ENCODE measurements around the gene PCBD2.

DNA sequence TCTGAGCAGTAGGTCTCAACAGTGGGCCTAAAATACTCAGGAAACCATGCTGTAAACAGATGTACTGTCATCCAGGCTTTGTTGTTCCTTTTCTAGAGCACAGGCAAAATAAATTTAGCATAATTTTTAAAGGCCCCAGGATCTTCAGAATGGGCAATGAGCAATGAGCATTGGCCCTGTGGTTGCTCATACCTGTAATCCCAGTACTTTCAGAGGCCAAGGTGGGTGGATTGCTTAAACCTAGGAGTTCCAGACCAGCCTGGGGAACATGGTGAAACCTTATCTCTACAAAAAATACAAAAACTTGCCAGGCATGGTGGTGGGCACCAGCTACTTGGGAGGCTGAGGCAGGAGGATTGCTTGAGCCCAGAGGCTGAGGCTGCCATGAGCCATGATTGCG lies 13.5 kb upstream of the PCBD2 start:
- TF ChIP-seq, protein P1, sequence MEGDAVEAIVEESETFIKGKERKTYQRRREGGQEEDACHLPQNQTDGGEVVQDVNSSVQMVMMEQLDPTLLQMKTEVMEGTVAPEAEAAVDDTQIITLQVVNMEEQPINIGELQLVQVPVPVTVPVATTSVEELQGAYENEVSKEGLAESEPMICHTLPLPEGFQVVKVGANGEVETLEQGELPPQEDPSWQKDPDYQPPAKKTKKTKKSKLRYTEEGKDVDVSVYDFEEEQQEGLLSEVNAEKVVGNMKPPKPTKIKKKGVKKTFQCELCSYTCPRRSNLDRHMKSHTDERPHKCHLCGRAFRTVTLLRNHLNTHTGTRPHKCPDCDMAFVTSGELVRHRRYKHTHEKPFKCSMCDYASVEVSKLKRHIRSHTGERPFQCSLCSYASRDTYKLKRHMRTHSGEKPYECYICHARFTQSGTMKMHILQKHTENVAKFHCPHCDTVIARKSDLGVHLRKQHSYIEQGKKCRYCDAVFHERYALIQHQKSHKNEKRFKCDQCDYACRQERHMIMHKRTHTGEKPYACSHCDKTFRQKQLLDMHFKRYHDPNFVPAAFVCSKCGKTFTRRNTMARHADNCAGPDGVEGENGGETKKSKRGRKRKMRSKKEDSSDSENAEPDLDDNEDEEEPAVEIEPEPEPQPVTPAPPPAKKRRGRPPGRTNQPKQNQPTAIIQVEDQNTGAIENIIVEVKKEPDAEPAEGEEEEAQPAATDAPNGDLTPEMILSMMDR (IDR thresholded peaks at IDR 0.05): no peak
- no peak for TF ChIP-seq POLR2A (IDR thresholded peaks at IDR 0.05)
